HG02623 (cell line): ENCODE data around the gene SOD2.
A peak's percentile ranks its signal among the peaks of the same experiment; 100 is the strongest.
"Not testable (repeated sequence)": the region's sequence is repeated elsewhere in the genome, so short reads cannot be mapped to it uniquely, and the experiment has no call there.

ENCODE experiments used
- ATAC-seq: cut with Tn5 transposase; IDR thresholded peaks from one replicate; pipeline ENCODE4 v1.9.1; 2021; ENCODE audit warnings: moderate library complexity; ENCODE audit not compliant: unreplicated experiment

Gene SOD2

DNA sequence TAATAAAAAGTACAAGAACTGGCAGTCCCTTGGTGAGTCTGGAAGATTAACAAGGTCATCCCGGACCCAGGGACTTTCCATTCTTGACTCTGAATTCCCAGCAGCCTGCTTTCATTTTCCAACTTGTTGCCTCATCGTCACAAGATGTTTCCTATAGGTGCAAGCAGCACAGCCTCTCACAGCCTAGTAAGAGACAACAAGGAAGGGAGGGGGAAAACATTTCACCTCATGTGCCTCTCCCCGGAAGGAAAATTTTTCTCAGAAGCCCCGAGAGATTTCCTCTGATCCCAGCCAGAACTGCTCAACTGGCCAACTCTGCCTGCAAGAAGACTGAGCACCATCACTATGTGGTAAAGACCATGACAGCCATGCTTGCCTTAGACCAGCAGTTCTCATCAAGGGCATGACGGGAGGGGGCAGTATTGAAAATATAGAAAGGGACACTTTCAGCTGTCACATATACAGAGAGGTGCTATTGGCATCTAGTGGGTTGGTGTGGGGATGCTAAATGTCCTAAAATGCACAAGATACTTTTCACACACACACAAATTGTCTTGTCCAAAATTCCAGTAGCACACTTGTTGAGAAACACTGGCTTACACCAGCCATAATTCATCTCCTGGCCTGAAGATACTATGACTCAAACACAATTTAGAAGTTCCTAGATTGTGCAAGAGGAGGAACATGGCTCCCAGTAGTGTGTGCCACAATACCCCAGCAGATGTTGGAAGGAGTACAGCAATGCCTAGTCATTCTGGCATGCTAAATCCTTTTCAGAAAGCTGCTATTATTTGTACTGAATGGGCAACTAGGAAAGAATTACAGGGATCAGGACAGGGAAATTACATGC, 23.4 kb upstream of the SOD2 start:
- ATAC-seq: no peak

DNA sequence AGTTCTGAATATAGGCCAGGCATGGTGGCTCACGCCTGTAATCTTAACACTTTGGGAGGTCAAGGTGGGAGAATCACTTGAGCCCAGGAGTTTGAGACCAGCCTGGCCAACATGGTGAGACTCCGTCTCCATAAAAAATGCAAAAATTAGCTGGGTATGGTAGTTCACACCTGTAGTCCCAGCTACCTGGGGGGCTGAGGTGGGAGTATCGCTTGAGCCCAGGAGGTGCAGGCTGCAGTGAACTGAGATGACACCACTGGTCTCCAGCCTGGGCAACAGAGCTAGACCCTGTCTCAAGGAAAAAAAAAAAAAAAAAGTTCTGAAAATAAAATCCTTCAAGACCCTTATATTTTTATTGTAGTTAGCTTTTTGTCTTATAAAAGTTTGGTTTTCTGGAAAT, 22.6 kb upstream of the SOD2 start:
- ATAC-seq: no peak

DNA sequence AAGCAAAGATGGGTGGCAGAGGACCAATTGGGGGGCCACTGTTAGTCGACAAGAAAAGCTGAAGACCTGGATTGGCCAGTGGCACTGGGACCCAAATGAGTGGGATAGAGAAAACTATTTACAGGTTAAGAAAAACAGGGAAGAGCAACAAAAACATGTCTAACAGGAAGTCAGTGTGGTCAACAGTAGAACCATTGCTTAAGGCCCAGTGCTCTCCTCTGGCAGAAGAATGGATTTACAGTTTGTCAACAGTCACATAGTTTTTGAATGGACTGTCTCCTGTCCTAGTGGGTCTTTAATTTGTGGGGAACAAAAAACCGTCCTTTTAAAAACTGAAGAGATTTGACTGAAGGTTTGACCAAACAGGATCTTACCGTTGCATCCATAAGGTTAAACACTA, 22.1 kb upstream of the SOD2 start:
- ATAC-seq: no peak

DNA sequence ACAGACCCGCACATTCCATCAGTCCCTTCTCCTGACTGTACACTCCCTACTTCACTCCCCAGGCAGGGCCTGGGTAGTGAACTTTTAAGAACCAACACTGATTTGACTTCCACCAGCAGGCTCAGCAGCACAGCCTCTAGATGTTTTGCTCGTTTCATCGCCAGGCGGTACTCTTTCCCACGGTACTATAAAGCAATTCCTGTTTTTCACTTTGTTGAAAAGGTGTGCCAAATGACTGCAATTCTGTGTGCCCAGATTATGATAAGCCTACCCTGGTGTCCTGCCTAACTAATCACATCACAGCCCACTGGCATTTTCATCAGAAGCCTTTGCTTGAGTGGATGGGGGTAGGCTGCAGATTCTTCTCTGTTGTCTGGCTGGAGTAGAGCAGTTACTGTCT, 21.4 kb upstream of the SOD2 start:
- no peak for ATAC-seq

DNA sequence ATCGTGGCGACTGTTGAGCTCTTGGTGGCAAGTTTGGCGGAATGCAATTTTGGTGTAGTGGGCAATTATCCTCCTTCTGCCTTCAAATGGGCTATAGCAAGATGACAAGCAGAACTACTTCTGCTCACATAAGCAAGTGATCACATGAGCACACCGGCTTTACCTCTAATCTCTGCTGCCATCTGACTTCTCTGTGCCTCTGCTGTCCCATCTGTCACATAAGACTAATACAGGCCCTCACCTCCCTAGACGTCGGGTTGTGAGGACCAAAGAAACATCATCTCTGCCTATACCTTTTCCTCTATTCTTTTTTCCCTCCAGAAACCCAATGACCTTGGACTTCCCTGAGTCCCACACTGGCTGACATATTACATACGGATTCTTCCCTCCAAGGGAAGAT, 20.9 kb upstream of the SOD2 start:
- no peak for ATAC-seq

DNA sequence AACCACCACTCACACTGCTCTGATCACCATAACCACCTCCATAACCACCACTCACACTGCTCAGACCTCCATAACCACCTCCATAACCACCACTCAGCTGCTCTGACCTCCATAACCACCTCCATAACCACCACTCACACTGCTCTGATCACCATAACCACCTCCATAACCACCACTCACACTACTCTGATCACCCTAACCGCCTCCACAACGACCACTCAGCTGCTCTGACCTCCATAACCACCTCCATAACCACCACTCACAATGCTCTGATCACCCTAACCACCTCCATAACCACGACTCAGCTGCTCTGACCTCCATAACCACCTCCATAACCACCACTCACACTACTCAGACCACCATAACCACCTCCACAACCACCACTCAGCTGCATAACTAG, 19.3 kb upstream of the SOD2 start:
- not testable (repeated sequence) for ATAC-seq

DNA sequence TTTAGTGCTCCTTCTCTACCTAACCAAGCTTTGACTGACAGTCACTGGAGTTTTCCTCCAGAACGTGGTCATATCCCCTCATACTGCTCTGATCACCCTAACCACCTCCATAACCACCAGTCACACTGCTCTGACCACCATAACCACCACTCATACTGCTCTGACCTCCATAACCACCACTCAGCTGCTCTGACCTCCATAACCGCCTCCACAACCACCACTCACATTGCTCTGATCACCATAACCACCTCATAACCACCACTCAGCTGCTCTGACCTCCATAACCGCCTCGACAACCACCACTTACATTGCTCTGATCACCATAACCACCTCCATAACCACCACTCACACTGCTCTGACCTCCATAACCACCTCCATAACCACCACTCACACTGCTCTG, 17.6 kb upstream of the SOD2 start:
- ATAC-seq: not testable (repeated sequence)

DNA sequence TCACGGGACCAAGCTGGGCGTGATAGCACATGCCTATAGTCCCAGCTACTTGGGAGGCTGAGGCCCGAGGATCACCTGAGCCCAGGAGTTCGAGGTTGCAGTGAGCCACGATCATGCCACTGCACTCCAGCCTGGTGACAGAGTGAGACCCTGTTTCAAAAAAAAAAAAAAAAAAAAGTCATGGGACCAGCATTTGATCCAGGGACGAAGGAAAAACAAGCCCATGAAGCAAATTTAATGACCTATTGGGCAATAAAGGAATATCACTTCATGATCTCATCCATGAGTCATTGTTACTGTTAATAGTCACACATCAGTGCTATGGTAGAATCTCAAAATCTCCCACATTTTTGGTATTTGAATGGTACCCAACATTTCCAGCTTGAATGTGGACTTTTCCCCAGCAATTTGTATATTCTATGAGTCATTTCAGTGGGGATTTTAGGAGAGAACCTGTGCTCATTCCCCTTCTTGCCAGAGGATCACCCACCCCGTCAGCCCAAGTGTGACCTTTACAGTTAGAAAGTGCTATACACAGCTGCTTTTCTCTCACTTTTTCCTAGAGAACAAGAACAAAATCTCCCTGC, 8.5 kb upstream of the SOD2 start:
- no peak for ATAC-seq

DNA sequence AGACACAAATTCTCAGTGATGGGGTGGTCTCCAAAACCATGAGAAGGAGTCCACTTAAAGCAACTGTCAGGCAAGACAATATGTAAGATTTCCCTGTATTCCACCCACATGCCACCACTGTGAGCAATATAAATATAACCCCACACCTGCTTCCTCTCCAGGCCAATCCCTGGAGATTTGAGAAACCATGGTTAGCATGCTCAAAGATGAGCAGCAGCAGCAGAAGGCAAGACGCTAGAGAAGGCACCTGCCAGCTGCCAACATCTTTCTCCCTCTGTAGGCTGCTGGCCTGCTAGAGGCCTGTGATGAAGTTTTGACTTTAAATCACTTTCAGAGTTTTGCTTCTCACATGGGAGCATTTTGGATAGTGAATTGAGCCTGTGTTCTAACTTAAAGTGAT, 7.9 kb upstream of the SOD2 start:
- no peak for ATAC-seq

DNA sequence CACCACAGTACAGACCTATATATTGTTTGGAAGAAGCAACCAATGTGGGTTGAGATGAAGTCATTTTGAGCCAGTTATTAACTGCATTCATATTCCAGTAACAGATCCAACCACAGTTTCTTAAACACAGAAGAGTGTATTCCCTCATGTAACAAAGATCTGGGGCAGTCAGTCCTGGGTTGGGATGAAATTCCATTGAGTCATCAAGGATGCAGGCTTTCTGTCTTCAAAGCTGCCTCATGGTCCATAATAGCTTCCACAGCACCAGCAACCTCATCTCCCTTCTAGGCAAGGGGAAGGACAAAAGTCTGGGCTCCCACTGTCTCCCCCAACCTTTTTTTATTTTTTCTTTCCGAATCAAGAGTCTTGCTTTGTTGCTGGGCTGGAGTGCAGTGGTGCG, 2.9 kb upstream of the SOD2 start:
- ATAC-seq: no peak

DNA sequence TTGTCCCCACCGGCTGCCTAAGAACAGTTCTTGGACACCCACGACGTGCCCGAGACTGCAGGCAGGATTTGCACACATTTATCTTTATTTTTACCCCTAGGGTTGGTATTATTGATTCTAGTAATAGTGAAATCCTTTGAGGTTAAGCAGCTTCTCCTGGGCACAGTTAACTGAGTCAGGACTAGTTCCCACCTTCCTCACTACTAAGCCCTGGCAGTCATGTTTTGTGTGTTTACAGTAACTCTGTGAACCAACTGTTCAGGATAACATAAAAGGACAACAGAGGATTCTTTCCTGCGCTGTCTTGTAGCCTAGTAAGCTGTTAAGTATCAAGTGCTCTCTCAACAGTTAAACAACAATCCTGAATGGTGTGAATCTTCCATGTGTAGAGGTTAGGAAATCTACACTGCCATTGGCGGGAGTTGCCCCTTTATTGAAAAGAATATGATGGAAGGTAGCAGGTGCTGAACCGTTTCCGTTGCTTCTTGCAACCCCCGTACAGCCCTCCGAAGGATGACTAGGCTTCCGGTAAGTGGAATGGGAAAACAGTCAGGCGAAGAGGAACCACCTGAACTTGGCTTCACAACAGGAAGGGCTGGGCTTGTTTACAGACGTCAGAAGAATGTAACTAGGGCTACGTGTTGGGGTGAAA, 979 bp upstream of the SOD2 start:
- ATAC-seq: peak; percentile 0

DNA sequence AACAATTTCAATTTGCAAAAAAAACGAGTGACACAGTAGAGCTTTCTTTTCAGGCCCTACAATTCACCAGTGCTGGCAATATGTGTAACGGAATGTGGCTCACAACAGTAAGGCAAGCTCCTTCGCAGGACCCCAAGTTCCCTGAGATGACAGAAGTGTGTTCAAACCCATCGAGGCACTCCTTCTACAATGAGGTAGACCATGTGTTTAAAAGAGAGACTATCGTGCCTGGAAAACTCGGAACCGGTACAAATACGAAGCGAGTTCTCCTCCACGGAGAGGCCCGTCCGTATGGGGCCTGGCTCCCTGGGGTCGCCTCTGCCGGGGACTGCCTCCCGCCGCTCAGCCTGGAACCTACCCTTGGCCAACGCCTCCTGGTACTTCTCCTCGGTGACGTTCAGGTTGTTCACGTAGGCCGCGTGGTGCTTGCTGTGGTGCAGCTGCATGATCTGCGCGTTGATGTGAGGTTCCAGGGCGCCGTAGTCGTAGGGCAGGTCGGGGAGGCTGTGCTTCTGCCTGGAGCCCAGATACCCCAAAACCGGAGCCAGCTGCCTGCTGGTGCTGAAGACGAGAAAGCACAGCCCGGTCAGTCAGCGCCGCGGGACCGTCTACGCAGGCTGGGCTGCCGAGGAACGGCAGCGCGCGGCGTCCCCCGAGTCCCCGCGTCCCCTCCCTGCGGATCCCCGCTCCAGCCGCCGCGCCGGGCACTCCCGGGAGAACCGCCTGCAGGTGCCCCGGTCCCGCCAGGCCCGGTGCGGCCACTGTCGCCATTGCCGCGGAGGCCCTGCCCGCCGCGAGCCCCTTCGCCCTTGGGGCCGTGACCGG, 526 bp downstream of the SOD2 start:
- peak; percentile 31 for ATAC-seq

DNA sequence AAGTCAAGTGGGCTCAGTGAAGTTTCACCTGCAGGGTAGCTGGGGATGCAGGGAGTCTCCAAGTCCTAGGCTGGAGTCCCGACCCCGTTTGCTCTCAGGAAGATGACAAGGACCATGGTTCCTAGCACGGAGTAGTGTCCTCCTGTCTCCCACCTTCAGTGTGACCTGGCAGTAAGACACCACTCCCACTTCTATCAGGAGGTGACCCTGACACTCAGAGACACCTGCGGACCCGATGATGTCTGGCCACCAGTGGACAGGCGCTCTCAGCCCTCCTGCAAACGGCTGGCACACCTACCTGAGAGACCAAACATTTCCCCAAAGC, 1.1 kb downstream of the SOD2 start:
- ATAC-seq: no peak

DNA sequence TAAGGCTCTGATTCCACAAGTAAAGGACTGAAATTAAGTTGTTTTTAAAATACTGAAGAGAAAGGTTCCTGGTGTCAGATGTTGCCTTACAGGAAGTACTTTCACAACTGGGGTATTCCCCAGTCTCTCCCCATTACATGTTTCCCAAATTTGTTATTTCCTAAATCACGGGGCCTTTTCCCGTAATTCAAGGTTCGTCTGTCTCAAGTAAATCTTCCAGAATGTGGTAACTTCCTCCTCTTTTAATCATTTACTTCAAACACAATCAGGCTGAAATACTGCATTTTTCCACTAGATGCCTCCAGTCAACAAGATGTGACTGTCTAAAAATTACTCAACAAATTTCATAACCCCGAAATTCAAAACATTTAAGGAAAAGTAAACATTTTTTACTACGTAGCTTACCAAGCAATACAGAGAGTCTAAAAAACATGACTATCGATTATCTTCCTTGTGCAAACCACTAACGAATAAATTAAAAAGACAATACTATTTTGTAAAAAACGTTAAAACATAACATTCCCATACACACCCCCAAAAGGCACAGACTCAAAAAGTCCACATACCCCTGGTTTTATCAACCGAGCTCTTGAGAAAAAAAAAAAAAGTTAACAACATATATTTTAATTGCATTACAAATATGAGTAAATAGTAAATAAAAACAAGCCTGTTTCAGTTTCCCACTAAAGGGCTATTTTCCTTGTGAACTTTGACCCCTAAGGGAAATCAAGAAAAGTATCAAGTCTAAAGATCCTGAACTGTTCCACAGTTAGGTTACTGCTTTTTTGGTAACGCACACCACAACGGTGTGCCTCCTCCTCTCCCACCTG, 1.7 kb downstream of the SOD2 start:
- ATAC-seq: no peak

DNA sequence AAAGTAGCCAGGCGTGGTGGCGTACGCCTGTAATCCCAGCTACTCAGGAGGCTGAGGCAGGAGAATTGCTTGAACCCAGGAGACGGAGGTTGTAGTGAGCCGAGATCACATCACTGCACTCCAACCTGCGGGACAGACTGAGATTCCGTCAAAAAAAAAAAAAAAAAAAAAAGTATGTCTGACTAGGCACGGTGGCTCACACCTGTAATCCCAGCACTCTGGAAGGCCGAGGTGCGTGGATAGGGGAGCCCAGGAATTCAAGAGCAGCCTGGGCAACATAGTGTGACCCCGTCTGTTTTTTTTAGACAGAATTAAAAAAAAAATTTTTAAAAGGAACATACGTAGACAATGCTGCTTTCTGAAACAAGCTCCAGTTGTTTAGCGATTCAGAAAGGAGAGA, 2.9 kb downstream of the SOD2 start:
- not testable (repeated sequence) for ATAC-seq

DNA sequence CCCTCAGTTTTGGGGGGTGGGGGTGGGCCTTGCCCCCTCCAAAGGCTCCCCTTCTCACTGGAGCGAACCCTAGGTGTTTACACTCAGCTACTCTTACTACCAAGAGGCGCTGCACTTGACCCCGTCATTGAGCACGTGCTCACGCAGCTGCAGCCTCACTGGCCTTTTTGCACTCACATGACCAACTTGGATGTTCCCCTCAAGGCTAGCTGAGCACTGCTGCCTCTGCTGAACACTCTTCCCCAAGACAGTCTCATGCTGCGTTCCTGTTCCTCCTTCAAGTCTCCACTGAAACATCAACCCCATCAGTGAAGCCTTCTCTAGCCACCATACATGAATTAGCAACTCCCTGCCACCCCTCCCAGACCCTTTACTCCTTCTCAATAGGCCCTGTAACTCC, 4.0 kb downstream of the SOD2 start:
- no peak for ATAC-seq

DNA sequence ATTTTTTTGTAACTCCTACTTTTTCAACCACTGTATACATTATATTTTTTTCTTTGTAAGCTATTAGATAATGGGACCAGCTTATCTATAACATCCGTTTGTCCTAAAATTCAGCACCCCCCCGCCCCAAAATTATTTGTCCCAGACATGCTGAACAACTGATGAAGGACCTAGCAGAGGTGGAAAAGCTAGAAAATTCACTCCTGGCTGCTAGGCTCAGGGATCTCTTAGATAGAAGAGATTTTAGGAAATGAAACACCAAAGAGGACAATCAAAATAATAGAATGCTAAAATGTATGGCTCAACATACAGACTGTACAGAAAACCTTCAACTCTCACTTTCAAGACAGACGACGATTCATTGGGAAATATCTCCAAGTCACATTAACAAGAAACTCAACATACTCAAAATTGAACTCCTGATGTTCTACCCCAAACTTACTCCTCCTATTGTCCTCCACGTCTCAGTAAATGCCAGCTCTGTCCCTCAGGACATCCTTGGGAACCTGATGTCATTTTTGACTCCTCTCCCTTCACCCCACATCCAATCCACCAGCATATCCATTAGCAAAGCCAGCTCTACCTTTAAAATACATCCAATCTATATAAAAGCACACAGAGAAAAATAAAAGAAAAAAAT, 4.7 kb downstream of the SOD2 start:
- no peak for ATAC-seq

DNA sequence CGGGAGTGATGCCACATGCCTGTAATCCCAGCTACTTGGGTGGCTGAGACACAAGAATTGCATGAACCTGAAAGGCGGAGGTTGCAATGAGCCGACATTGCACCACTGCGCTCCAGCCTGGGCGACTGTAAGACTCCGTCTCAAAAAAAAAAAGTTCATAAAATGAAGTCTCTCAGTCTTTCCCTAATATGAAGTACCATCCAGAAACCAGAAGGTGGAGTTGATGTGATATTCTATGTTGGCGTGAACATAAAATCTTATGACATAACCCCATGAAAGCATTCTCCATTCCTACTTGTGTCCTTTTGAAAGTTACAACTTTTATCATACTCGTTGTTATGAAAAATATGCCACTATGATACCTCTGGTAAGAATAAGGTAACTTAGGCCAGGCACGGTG, 5.7 kb downstream of the SOD2 start:
- no peak for ATAC-seq

DNA sequence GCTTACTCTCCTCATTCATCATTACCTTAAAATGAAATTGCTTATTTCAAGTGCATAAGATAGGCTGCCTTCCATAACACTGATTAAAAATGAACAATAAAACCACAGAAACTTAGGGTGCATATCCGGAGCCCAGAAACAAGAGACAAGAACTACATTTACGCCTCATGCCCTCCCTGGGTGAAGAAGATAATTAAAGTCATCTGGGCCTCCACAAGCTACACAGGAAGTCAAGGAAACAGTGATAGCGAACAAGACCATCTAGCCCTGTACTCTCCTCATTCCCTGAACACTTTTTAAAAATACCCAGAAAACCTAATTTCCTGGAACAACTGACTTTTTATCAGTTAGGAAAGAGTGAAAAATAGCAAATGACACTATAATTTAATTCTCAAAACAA, 6.3 kb downstream of the SOD2 start:
- ATAC-seq: no peak

DNA sequence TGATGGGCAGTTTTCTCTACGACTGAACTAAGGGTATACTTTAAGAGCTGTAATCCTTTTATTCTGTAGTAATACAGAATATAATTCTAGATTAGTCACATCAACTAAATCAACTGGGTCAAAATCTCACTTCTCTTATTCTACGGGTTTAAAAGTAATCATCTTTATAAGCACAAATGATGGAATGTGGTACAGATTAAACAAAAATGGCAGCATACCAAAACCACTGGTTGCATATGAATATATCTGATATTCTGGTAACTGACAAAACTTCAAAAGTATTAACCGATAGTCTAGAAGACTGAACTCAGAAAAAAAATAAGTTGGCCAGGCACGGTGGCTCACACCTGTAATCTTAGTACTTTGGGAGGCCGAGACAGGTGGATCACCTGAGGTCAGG, 7.0 kb downstream of the SOD2 start:
- no peak for ATAC-seq
